ENCODE results near the gene AOAH. TPM values are rescaled to one million over a fixed set of nuclear protein-coding genes. Genes with fewer than 3 reads are reported as not detected.

AOAH gene
- total and polyA plus RNA-seq, 2 of the 4 experiments (the other 2 are of a cell fraction) = not detected

- DNase-seq (no peak), ATAC-seq (ENCODE audit: low read depth) (no peak)
- Histone ChIP-seq H3K27me3 (ENCODE audit: control insufficient read depth, insufficient read depth, low read length) (no peaks in the 10 kb centered on the region; the same call in 1 of the 2 replicates), H2AFZ (replicated peaks; ENCODE audit: low read length, poor library complexity) (no peak overlapping the region), H3K4me2 (ENCODE audit: low read depth, low read length) (no peak overlapping the region), H4K91ac (ENCODE audit: insufficient read depth, low read depth, low read length) (no peak overlapping the region), H2BK5ac (ENCODE audit: low read depth, low read length, poor library complexity, severe bottlenecking) (no peak overlapping the region), H3K79me1 (ENCODE audit: low read depth in 1 of 2, low read length in 2 of 2) (no peaks in the 10 kb centered on the region), H3K9me1 (ENCODE audit: insufficient read depth, low read length) (no peaks in the 10 kb centered on the region), H2BK120ac (ENCODE audit: low read depth, low read length) (no peak overlapping the region), H3K9ac (ENCODE audit: low read depth, low read length) (no peak overlapping the region), H3K27ac (ENCODE audit: insufficient read depth, low read length) (no peak overlapping the region), H4K8ac (ENCODE audit: low read depth in 2 of 2, low read length in 2 of 2) (no peak overlapping the region), H3K18ac (ENCODE audit: low read depth, low read length) (no peak overlapping the region), H3K14ac (replicated peaks; ENCODE audit: low read depth, low read length) (no peak overlapping the region), H3K4me1 (ENCODE audit: control insufficient read depth, insufficient read depth, low read length) (no peaks in the 10 kb centered on the region), H2BK15ac (ENCODE audit: low read depth, low read length) (no peak overlapping the region), H3K9me3 (ENCODE audit: control insufficient read depth, insufficient read depth, low read length) (no peaks in the 10 kb centered on the region), H2BK20ac (ENCODE audit: low read depth, low read length) (no peak overlapping the region), H4K20me1 (ENCODE audit: insufficient read depth, low read length) (no peaks in the 10 kb centered on the region), H3K4me3 (ENCODE audit: insufficient read depth, low read depth, low read length) (no peak overlapping the region), H4K5ac (ENCODE audit: low read depth, low read length) (no peak overlapping the region), H2AK9ac (replicated peaks; ENCODE audit: low read depth, low read length, poor library complexity) (no peak overlapping the region), H2AK5ac (ENCODE audit: low read depth, low read length) (no peak overlapping the region), H3K4ac (ENCODE audit: low read depth, low read length) (no peak overlapping the region), H3K23ac (ENCODE audit: low read depth, low read length) (no peak overlapping the region), H3K56ac (ENCODE audit: extremely low read depth, insufficient read depth, low read length) (no peak overlapping the region), H3K36me3 (ENCODE audit: control insufficient read depth, insufficient read depth, low read length) (no peaks in the 10 kb centered on the region)
- TF ChIP-seq SMC3 (IDR thresholded peaks at IDR 0.05; ENCODE audit: low read depth, low read length) (no peak), RFX5 (IDR thresholded peaks at IDR 0.05; ENCODE audit: low read depth, low read length) (no peak), RAD21 (IDR thresholded peaks at IDR 0.05; ENCODE audit: low read length) (no peak), CEBPB (IDR thresholded peaks at IDR 0.05; ENCODE audit: low read depth, low read length) (no peak), CTCF (conservative IDR thresholded peaks at IDR 0.05; ENCODE audit: low read depth, low read length) (no peak), CHD1 (IDR thresholded peaks at IDR 0.05; ENCODE audit: low read depth, low read length) (no peak), MAFK (IDR thresholded peaks at IDR 0.05; ENCODE audit: low read depth, low read length) (no peak), FOS (IDR thresholded peaks at IDR 0.05; ENCODE audit: low read depth, low read length) (no peak), ELK1 (IDR thresholded peaks at IDR 0.05; ENCODE audit: borderline replicate concordance, low read depth, low read length) (no peak), MXI1 (IDR thresholded peaks at IDR 0.05; ENCODE audit: borderline replicate concordance, low read depth, low read length) (no peak), NFE2L2 (IDR thresholded peaks at IDR 0.05; ENCODE audit: low read depth, low read length) (no peak), MAZ (IDR thresholded peaks at IDR 0.05; ENCODE audit: borderline replicate concordance, low read depth, low read length) (no peak), POLR2A (IDR thresholded peaks at IDR 0.05; ENCODE audit: low read depth, low read length) (no peak), RCOR1 (IDR thresholded peaks at IDR 0.05; ENCODE audit: insufficient replicate concordance, low read length) (no peak), BHLHE40 (IDR thresholded peaks at IDR 0.05; ENCODE audit: low read depth, low read length) (no peak), USF2 (IDR thresholded peaks at IDR 0.05; ENCODE audit: low read depth, low read length) (no peak)
- 80% methylated on average over 1 of the region's 3 CpGs; no CpG with 5 or more reads in 1 of the 2 experiments for WGBS, 2 experiments (ENCODE audit: extremely low coverage in 2 of 2, insufficient read length in 1 of 2)
- dilution Hi-C loops (cut with HindIII; ENCODE audit: low sequenced_read_pairs, unreplicated experiment) = no loop called here
- intact Hi-C loops (cut with micrococcal nuclease) = no loop called here
- CTCF ChIA-PET = no interaction called here
- POLR2A ChIA-PET (ENCODE audit: unreplicated experiment) = no interaction called here
- in situ Hi-C loops (cut with MboI; ENCODE audit: low sequenced_read_pairs) = no loop called here
- BruUV-seq (replicated peaks) = no TSS peak
Observed at GRCh38 chr7:36707465-36707864, 16.8 kb downstream of the AOAH start.

All from IMR-90 (cell line).